ENCODE data around the gene SEC23A. TPM values are rescaled to one million over a fixed set of nuclear protein-coding genes. Genes with fewer than 3 reads are reported as not detected.

The SEC23A gene
- total and polyA plus RNA-seq, 2 of the 13 experiments (the other 11 are each of a cell fraction or from before 2014, with no cell fraction given), result 403 to 887 TPM

- POLR2A ChIA-PET, result interaction anchor here (0.6 to 8.0 kb wide), 4 partner anchors 64 to 1519 kb away, joined by 3 to 285 read pairs (median 3); partner anchors contain the start of gene TRAPPC6B
- Histone ChIP-seq H3K79me2 (ENCODE audit: insufficient read depth, low read length) (peaks cover 6% of the 10 kb centered on the region), H3K27ac (ENCODE audit: extremely low read length, insufficient read depth, low read length) (no peak overlapping the region), H3K36me3 (replicated peaks in 1 of 2; ENCODE audit: control insufficient read depth in 1 of 2, insufficient read depth in 2 of 2, low read length in 2 of 2) (no peaks in the 10 kb centered on the region), H3K27me3 (ENCODE audit: control insufficient read depth in 1 of 2, insufficient read depth in 2 of 2, low read length in 2 of 2) (no peaks in the 10 kb centered on the region; a peak in 1 of 5 replicates), H3K9me3 (ENCODE audit: low read length) (no peaks in the 10 kb centered on the region), H2AFZ (ENCODE audit: low read length) (no peak overlapping the region), H3K4me3 (replicated peaks in 1 of 3; ENCODE audit: insufficient read depth in 1 of 3, low read depth in 2 of 3, low read length in 3 of 3) (no peak overlapping the region), H4K20me1 (ENCODE audit: insufficient read depth, low read length) (no peaks in the 10 kb centered on the region), H3K4me1 (ENCODE audit: insufficient read depth, low read length) (peaks cover 37% of the 10 kb centered on the region), H3K4me2 (ENCODE audit: low read depth, low read length) (no peak overlapping the region), H3K9ac (ENCODE audit: insufficient read depth, low read depth, low read length) (no peak overlapping the region)
- intact Hi-C loops (cut with micrococcal nuclease; ENCODE audit: unreplicated experiment) (loop anchor here (1.0 kb wide), 4 partner anchors 63 to 361 kb away; partner anchors contain the start of gene TRAPPC6B), in situ Hi-C loops (cut with HindIII; ENCODE audit: extremely low pct_ligation_motif_present, low pct_unique_long_range_greater_than_20kb) (loop anchor here (5.0 kb wide), 1 partner anchor 260 kb away; no protein-coding TSS in a partner anchor)
- no TSS peak for BruUV-seq (replicated peaks)
- WGBS (ENCODE audit: low lambda C conversion rate), result 43% methylated on average over 2 of the region's 2 CpGs
- peak; percentile 78 for DNase-seq (ENCODE audit: low spot score)
- ATAC-seq, result no peak
- FAIRE-seq, result peak; percentile 48
- CTCF ChIA-PET (ENCODE audit: low intra/inter-chr PET ratio, low total read pairs), result interaction anchor here (1.0 to 1.8 kb wide), 3 partner anchors 12 to 263 kb away, joined by 3 to 19 read pairs (median 3); no protein-coding TSS in a partner anchor
- no peak for TF ChIP-seq ZNF382 (CRISPR knock-in tag; IDR thresholded peaks at IDR 0.05; ENCODE audit: borderline replicate concordance)
- TF ChIP-seq, protein P1, sequence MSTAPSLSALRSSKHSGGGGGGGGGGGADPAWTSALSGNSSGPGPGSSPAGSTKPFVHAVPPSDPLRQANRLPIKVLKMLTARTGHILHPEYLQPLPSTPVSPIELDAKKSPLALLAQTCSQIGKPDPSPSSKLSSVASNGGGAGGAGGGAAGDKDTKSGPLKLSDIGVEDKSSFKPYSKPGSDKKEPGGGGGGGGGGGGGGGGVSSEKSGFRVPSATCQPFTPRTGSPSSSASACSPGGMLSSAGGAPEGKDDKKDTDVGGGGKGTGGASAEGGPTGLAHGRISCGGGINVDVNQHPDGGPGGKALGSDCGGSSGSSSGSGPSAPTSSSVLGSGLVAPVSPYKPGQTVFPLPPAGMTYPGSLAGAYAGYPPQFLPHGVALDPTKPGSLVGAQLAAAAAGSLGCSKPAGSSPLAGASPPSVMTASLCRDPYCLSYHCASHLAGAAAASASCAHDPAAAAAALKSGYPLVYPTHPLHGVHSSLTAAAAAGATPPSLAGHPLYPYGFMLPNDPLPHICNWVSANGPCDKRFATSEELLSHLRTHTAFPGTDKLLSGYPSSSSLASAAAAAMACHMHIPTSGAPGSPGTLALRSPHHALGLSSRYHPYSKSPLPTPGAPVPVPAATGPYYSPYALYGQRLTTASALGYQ (CRISPR knock-in tag; IDR thresholded peaks at IDR 0.05), result no peak
- TF ChIP-seq, protein P2, sequence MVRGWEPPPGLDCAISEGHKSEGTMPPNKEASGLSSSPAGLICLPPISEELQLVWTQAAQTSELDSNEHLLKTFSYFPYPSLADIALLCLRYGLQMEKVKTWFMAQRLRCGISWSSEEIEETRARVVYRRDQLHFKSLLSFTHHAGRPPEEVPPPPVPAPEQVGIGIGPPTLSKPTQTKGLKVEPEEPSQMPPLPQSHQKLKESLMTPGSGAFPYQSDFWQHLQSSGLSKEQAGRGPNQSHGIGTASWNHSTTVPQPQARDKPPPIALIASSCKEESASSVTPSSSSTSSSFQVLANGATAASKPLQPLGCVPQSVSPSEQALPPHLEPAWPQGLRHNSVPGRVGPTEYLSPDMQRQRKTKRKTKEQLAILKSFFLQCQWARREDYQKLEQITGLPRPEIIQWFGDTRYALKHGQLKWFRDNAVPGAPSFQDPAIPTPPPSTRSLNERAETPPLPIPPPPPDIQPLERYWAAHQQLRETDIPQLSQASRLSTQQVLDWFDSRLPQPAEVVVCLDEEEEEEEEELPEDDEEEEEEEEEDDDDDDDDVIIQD (CRISPR knock-in tag; IDR thresholded peaks at IDR 0.05; ENCODE audit: low read depth), result peak; percentile 62; the same call in 1 of the 2 replicates
- no peak for TF ChIP-seq ZNF431 (CRISPR knock-in tag; IDR thresholded peaks at IDR 0.05; ENCODE audit: borderline replicate concordance, low read depth)
- TF ChIP-seq SMARCC2 (IDR thresholded peaks at IDR 0.05), result no peak
- no peak for TF ChIP-seq KMT2B (CRISPR knock-in tag; IDR thresholded peaks at IDR 0.05)
- TF ChIP-seq, protein P3, sequence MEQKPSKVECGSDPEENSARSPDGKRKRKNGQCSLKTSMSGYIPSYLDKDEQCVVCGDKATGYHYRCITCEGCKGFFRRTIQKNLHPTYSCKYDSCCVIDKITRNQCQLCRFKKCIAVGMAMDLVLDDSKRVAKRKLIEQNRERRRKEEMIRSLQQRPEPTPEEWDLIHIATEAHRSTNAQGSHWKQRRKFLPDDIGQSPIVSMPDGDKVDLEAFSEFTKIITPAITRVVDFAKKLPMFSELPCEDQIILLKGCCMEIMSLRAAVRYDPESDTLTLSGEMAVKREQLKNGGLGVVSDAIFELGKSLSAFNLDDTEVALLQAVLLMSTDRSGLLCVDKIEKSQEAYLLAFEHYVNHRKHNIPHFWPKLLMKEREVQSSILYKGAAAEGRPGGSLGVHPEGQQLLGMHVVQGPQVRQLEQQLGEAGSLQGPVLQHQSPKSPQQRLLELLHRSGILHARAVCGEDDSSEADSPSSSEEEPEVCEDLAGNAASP (CRISPR knock-in tag; IDR thresholded peaks at IDR 0.05; ENCODE audit: borderline replicate concordance), result 0 out of 2 replicates have a peak, but pooled peaks have one; percentile 15
- peak; percentile 92 for TF ChIP-seq STAG1 (CRISPR knock-in tag; IDR thresholded peaks at IDR 0.05)
- TF ChIP-seq KAT8 (CRISPR knock-in tag; IDR thresholded peaks at IDR 0.05), result peak; percentile 32; the same call in 1 of the 2 replicates
- TF ChIP-seq ZNF589 (CRISPR knock-in tag; conservative IDR thresholded peaks at IDR 0.05), result 0 out of 2 replicates have a peak, but pooled peaks have one; percentile 38
- TF ChIP-seq PPARG (CRISPR knock-in tag; conservative IDR thresholded peaks at IDR 0.05), result peak; percentile 61; the same call in 1 of the 2 replicates
- TF ChIP-seq HMGXB4 (CRISPR knock-in tag; IDR thresholded peaks at IDR 0.05; ENCODE audit: borderline replicate concordance in 1 of 2, low read depth in 1 of 2), result 0 out of 4 replicates have a peak, but pooled peaks of 1 of the 2 experiments have one; percentile 18
- TF ChIP-seq DRAP1 (CRISPR knock-in tag; IDR thresholded peaks at IDR 0.05), result peak; percentile 35; the same call in 1 of the 2 replicates
- TF ChIP-seq NFYC (CRISPR knock-in tag; IDR thresholded peaks at IDR 0.05), result 0 out of 2 replicates have a peak, but pooled peaks have one; percentile 12
- no peak for TF ChIP-seq NFATC3 (CRISPR knock-in tag; IDR thresholded peaks at IDR 0.05)
- TF ChIP-seq SAP130 (CRISPR knock-in tag; IDR thresholded peaks at IDR 0.05; ENCODE audit: low read depth), result peak; percentile 56
Measured at GRCh38 chr14:39107591-39107996, 4.6 kb upstream of the SEC23A start.
